Sciatic nerve (tissue), 2 donors: Measurements from ENCODE around the gene TMEM97. TPM values are rescaled to one million over a fixed set of nuclear protein-coding genes. Genes with fewer than 3 reads are reported as not detected.

Experiments
- ATAC-seq: fragments of 200-7000 bp; cut with Tn5 transposase; one replicate; pipeline ENCODE4 v1.9.1; 2020; ENCODE audit warnings: mild to moderate bottlenecking, moderate library complexity
- DNase-seq: peaks from one replicate; pipeline ENCODE4 v3.0.0-alpha.2; 2020; ENCODE audit warnings: low spot score
- intact Hi-C: fragments of 100-400 bp; cut with DNase I; formaldehyde crosslinking; loops from one replicate; pipeline ENCODE4 v1.14.2; 2022
- microRNA-seq: library from miRNA; unstranded; fragments of <30 nt; microRNA quantifications from one replicate; pipeline ENCODE4 v1.2.0, GENCODE V29; 2020
- total RNA-seq: library from RNA; stranded (reverse); fragmentation: NEBNext Ultra II Directional; extraction: Animal tissue kit (Norgen Biotek cat#: 25700); gene quantifications from one replicate; pipeline ENCODE4 v1.2.1, GENCODE V29; 2021
- donor health status: DM: no; HTN: no; CAD: no.
- donor health status: DM: no; HTN: no; CAD: no.

The TMEM97 gene
- total RNA-seq, 1 donor from 2014 or later: 21.8 TPM

- DNase-seq (no peak), ATAC-seq (no peak)
- intact Hi-C loops: no loop called here
These were observed 53.4 kb downstream of the TMEM97 start for GRCh38 chr17:28372203-28372944.

- intact Hi-C loops: no loop called here
- DNase-seq (no peak), ATAC-seq (no peak)
These were observed 53.9 kb downstream of the TMEM97 start for GRCh38 chr17:28372945-28373274.

Small RNA genes within 50 kb of the gene (microRNA-seq; reads per million reads assigned to microRNA genes)
- gene MIR4723: 1.1 reads per million

Other genes with a start within 250 kb of the TMEM97 start
- 36.3 TPM for gene IFT20, start 16.3 kb downstream of the TMEM97 start, total RNA-seq
- gene TNFAIP1, start 16.6 kb downstream of the TMEM97 start, total RNA-seq: 75.0 TPM
- gene POLDIP2, start 38.3 kb downstream of the TMEM97 start, total RNA-seq: 30.0 TPM
- gene SEBOX, start 46.0 kb downstream of the TMEM97 start, total RNA-seq: not detected
- gene VTN, start 51.1 kb downstream of the TMEM97 start, total RNA-seq: 2.1 TPM
- gene SARM1, start 52.5 kb downstream of the TMEM97 start, total RNA-seq: 12.7 TPM
- gene SLC46A1, start 87.0 kb downstream of the TMEM97 start, total RNA-seq: 12.8 TPM
- gene SLC13A2, start 154.4 kb downstream of the TMEM97 start, total RNA-seq: not detected
- gene FOXN1, start 187.1 kb downstream of the TMEM97 start, total RNA-seq: not detected
- gene UNC119, start 233.4 kb downstream of the TMEM97 start, total RNA-seq: 28.3 TPM